GM18519 (cell line): ENCODE measurements around the gene TRPV2.
"Not testable (repeated sequence)": the region's sequence is repeated elsewhere in the genome, so short reads cannot be mapped to it uniquely, and the experiment has no call there.

ENCODE experiments used
- ATAC-seq: cut with Tn5 transposase; IDR thresholded peaks from one replicate; pipeline ENCODE4 v1.9.1; 2021; ENCODE audit warnings: mild to moderate bottlenecking, moderate library complexity; ENCODE audit not compliant: unreplicated experiment, low FRiP score

Gene TRPV2

DNA sequence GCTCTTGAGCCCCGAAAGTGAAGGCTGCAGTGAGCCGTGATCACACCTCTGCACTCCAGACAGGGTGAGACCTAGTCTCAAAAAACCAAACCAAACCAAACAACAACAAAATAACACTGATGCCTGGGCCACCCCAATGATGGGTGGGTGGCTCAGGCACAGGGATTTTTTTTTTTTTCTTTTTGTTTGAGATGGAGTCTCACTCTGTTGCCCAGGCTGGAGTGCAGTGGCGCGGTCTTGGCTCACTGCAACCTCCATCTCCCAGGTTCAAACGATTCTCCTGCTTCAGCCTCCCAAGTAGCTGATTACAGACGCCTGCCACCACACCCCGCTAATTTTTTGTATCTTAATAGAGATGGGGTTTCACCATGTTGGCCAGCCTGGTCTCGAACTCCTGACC is 36.9 kb downstream of the TRPV2 start:
- ATAC-seq = not testable (repeated sequence)

DNA sequence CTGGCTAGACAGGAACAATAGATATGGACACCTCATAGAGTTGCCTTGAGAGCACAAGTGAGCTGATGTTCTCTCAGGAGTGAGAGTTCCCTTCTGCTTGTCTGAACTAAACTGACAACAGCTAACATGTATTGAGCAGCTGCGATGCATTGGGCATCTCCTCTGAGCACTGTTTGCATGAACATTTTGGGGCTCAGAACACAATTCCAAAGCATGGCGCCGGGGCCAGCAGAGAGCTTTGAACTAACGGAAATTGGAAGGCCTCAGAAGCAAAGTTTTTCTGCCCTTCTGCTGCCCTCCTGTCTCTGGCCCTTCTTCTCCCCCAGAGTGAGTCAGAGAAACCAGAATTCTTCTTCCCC is 38.1 kb downstream of the TRPV2 start:
- ATAC-seq = no peak

DNA sequence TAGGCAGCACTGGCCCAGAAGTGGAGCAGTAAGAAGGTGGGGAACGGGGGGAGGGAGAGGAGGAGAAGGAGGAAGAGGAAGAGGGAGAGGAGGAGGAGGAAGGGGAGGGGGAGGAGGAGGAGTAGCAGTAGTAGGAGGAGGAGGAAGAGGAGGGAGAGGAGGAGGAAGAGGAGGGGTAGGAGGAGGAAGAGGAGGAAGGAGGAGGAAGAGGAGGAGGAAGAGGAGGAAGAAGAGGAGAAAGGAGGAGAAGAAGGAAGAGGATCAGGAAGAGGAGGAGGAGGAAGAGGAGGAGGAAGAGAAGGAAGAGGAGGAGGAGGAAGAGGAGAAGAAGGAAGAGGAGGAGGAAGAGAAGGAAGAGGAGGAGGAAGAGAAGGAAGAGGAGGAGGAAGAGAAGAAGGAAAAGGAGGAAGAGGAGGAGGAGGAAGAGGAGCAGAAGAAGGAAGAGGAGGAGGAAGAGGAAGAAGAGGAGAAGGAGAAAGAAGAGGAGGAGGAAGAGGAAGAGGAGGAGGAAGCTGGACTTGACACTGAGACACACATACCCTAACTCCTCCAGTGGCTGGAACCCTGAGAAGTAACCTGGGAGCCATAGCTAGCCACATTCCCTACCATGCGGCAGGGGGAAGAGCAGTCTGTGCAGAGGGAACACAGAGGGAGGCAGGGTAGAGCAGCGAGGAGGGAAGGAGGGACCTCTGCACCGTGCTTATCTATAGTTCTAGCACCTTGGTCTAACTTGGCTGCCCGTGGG is 40.8 kb downstream of the TRPV2 start:
- no peak for ATAC-seq

DNA sequence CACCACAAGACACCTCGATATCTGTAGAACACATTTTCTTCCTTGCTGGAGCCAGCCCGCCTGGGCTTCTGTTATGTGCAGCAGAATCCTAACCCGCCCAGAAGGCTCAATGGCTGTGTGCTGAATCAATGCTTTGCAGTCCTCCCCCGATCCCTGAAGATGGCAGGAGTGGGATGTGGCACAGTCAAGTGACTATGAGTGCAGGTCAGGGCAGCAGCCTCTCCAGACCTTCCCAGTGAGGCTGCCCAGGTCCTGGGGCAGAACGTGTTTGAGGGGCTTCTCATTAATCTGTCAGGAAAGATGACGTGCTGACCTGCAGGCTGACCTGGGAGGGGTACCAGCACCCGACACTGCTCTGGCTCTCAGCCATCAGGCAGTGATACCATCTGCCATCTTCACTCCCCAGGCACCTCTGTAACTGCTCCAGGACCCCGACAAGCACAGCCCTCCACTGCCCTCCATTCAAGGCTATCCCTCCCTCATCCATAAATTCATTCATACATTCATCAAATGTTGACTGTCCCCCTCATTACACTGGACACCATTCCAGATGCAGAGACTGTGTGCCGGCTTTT is 41.5 kb downstream of the TRPV2 start:
- ATAC-seq = no peak

DNA sequence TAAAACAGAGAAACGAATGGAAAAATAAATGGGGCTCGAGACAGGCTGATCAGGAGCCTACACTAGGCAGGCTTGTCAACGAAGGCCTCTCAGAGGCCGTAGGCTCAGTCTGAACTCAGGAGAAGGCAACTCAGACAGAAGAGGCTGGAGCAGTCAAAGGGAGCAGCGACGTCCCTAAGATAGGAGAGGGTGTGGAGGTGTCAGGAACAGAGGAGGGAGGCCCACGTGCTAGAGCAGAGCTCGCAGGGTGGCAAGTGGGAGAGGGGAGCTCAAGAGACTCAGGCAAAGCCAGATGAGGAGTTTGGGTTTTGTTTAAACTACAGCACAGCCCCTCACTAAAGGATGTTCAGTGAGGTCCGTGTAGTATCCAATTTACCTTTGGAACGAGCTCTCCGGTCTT is 43.9 kb downstream of the TRPV2 start:
- ATAC-seq = no peak

DNA sequence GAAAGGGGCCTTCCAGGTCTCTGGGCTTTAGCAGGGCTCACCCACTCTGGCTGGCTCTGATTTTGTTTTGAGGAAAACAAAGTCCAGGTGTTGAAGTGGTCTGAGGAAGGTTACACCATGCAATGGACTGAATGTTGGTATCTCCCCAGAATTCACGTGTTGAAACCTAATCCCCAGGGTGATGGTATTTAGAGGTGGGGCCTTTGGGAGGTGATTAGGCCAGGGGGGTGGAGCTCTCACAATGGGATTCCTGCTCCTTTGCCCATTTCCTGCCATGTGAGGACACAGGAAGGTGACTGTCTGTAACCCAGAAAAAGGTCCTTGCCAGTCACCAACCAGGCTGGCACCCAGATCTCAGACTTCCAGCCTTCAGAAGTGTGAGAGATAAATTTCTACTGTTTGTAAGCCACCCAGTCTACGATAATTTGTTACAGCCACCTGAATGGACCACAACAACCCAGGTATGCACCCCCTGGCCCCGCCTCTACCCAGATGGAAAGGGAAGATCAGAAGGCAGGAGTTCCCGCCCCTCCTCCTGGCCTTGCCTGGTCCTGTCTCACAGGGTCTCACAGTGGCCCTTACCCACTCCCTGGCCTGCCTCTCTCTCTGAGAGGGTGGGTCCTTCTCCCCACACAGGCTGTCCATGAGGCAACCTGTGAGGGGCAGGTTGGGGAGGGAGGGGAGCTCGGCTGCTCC is 44.6 kb downstream of the TRPV2 start:
- no peak for ATAC-seq

DNA sequence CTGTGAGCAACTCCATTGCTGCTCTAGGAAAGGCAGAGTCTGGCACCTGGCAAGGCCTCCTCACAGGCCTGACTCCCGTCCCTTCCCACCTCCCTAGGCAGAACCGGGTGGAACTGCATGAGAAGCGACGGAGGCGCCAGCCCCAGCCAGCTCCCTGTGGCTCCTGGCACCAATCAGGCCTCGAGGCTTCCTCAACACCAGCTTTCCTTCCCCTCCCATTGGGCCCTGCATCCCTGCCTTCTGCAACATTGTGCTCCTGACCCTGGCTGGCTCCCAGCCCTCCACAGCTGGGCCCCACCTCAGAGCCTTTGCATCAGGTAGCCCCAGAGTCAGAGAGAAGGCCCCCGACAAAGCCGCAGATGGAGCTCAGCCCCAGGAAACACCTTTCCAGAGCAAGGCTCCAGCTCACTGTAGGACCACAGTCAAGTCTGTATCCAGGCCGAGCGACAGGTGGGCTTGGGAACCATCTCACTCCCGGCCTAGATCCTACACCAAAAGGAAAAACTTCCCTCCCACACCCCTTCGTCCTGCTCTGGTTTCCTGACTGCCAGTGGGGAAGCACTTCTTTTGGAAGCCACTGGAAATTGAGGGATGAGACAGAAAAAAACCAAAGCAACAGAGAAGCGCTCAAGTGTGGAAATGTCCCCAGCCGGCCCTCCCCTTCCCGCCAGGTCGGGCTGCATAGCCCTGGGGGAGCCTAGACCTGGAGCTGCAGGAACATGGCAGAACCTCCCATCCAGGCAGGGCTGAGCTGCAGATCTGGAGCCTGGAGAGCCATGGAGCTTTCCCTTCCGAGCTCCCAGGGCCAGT is 45.6 kb downstream of the TRPV2 start:
- ATAC-seq = no peak

DNA sequence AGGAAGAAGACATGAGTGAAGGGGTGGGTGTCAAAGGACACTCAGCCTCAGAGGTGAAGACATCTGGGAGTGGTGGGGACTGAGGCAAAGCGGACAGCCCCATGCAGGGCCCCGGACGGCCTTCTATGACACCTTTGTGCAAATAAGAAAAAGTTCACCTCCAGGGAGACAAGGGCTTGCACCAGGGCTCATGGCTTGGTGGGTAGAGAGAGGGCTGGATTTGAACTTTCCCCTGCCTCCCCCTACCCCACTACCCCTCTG is 46.2 kb downstream of the TRPV2 start:
- ATAC-seq = no peak

DNA sequence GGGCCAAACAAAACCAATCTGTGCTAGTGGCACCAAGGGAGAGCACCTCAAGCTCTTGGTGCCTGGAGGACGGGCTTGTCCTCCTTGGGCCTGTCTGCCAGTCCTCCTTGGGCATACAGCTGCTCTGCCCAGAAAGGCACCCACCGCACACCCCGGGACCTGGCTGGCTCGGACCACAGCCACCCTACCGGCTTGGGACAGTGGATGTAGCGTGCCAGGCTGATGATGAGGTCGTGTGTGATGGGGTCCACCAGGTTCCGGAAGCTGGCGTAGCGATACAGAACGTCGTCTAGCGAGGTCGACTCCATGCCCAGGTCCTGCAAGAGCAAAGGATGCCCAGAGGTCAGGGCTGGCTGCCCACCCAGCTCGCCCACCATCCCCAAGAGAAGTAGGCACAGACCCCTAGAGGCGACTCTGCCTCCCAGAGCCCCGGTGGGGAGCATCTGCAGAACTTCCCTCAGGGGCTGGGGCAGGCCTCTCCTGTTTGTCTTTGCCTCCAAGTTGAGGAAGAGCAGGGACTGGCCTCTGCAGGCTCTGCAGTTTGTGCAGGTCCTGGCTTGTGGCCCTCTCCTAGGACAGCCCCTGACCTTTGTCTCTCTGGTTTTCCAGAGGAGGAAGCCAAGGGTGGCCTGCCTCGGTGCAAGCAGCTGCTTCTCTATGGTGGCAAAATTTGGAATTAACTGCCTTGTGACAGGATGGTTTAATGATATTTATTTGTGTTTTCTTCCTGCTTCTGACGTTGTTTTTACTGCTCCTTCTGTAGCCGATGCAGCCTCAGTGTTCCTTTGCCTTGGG is 46.9 kb downstream of the TRPV2 start:
- ATAC-seq = no peak

DNA sequence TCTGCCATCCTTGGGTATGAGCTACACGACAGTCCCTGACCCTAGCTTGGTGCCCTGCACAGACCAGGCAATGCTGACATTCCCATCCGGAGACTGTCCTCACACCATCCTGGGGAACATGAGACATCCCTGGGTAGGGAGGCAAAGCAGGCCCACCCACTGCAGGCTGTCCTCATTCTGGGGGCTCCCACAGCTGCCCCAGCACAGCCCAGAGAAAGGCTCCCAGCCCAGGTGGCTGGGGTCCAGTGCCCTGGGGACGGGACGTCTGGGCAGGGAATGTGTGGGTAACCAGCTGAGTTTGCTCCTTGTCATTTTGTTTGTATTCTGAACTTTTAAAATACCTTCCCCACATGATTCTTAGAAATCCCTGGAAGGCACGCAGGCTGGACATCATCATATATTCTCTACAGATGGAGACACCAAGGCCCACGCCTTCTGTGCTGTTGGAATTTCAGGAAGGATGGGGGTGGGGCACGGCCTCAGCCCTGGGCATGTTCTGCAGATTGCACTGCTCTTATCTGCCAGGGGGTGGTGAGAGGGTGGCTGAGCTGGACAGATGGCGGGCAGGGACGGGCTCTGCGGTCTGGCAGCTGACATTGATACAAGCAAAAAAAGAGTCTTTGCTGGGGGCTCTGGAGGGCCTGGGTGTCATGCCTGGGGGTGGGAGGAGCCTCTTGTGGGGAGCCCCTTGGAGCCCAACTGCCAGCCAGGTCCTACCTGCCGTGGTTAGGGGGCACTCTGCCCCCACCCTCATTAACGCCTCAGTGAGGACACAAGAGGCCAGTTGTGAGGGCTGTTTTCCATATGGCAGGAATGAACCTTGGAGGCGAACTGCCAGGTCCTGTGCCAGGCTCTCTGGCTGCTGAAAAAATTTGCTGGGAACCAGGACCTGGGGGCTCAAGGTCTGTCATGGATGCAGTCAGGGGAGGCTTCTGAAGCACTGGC is 48.3 kb downstream of the TRPV2 start:
- ATAC-seq = no peak

DNA sequence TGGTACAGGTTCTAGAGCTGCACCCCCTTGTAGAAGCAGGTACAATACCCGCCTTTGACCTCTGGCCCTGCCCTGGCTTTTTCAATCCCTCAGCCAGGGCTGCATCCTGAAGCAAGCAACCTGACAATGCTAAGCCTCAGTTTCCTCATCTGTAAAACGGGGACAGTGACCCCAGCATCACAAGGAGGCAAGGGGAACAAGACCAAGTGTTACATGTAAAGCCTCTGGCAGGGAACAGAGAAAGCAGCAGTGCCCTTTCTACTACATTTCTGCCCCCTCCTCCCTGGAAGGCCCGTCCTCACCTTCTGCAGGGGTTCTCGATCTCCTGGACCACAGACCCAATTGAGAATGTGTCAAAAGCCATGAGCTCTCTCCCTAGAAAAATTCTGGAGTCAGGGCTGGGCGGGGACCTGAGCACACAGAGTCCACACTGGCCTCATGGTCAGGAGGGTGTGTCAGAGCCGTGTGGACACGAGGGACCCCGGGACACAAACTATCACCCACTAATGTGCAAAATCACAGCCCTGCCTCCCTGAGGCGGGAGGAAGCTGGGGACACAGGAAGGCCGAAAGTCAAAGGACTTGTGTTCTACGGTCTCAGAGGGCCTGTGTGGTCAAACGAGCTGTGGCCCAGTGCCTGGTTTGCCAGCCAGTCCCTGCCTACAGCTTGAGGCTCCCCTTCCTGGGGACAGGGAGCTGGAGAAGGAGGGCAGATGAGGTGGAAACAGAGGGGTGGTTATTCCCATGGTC is 49.1 kb downstream of the TRPV2 start:
- no peak for ATAC-seq

DNA sequence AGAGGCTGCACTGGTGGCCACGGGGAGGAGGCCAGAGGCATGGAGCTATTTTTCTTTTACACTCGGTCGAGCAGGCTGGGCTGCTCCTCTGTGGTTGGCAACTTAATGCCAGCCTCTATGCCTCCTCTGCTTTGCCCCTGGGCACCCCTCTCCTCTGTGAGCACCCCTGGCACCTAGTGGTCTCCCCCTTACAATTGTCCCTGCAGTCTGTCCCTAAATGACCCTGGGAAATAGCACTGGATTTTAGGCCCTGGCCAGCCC is 49.6 kb downstream of the TRPV2 start:
- no peak for ATAC-seq

DNA sequence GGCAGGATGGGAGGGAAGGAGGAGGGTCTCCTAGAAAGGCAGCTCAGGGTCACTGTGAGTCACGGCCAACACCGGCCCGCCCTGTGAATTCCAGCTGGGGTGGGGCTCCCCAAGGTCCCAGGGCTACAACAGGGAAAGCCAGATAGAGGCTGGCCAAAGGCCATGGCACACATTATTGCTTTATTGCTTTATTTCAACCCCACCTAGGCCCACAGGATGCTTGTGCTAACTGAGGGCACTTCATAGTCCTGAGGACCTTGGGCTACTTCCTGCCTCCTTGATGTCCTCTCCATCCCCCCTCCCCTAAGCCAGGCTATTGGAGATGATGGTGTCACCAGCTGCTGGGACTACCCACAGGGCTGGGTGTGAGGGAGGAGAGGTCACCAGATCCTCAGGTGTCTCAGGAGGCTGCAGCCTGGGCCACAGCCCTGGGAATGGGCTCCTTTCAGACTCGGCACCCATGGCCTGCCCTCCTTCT is 50.5 kb downstream of the TRPV2 start:
- no peak for ATAC-seq

DNA sequence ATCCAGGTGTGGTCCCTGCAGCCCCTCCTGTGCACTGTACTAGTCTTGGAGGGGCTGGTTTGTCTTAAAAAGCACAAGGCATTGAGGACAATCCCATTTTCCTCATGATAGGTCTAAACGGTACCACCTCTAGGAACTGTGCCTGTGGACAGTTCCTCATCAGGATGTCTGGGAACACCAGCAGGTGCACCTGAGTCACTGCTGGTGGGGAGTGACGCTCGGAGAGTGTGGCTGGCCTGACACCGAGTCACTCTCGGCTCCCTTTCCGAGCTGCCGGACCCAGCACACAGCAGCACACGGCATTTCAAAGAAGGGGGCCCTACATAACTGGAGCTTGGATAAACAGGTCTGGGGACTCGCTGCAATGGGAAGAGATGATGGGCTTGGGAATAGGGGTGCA is 51.0 kb downstream of the TRPV2 start:
- no peak for ATAC-seq

DNA sequence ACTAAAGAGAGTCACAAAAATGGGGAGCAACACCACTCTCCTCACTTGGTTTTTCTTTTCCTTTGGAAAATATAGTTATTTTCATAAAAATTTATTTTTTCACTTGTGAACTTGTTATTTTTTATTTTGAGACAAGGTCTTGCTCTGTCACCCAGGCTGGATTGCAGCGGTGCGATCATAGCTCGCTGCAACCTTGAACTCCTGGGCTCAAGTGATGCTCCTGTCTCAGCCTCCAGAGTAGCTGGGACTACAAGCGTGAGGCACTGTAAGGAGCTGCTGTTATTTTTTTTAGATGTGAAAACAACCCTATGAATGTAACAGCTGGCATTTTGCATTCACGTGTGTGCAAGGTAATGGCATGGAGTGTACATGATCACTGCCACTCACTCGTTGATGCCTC is 51.7 kb downstream of the TRPV2 start:
- ATAC-seq = no peak

DNA sequence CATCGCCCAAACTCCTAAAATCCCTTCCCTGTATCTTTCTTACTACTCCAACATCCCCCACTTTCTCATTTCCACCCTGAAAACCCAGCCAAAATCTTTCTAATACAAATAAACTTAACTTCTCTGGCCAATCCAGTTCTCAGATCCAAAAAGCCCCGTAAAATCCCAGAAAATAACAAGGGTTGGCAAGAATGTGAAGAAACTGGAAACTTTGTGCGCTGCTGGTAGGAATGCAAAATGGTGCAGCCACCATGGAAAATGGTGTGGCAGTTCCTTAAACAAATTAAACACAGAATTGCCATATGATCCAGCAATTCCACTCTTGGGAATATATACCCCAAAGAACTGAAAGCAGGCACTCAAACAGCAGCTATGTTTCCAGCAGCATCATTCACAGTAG is 52.5 kb downstream of the TRPV2 start:
- no peak for ATAC-seq

DNA sequence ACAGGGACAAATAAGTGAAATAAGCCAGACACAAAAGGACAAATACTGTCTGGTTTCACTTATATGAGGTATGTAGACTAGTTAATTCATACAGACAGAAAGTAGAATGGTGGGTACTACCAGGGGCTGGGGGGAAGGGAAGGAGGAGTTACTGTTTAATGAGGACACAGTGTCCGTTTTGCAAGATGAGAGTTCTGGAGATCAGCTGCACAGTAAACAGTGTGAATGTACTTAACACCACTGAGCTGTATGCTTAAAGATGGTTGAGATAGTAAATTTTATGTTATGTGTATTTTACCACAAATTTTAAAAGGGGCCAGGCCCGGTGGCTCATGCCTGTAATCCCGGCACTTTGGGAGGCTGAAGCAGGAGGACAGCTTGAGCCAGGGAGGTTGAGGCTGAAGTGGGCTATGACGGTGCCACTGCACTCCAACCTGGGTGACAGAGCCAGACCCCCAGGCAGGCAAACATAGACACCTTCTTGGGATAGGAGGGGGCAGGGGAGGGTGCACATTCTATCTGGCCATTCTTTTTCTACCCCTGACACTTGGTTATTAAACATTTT is 53.1 kb downstream of the TRPV2 start:
- no peak for ATAC-seq

DNA sequence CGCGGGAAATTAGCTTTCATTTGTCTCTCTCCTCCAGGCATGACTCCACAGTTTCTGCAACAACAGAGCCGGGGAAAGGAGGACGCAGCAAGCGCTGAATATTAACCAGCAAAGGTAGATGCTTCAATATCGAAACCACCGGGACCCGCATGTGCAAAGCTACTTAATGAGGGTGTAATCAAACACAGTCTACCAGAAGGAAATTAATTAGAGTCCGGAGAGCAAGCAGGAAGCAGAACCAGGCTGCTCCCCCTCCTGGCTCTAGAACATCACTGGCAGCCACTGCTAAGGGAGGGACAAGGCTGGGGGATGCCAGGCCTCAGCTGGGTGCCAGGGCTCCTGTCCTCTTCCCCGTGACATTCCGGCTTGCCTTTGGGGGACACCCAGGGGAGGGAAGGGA is 54.9 kb downstream of the TRPV2 start:
- no peak for ATAC-seq

DNA sequence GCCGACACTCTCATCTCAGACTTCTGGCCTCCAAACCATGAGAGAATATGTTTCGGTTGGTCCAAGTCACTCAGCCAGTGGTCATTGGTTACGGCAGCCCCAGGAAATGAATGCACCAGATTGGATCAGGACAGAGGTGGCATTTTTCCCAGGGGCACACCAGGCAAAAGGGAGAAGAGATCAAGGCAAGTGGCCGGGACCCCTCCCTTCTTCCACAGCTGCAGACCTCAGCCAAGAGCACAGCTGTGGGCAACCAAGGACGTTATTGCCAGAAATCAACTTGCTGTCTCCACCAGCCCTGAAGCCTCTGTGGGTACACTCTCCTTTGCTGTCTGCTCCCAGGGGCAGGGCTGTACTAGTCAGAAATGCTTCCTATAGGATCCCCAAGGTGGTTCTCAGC is 55.9 kb downstream of the TRPV2 start:
- ATAC-seq = no peak
